ENCODE results near the gene PCDHGA12.
"Not testable (repeated sequence)": the region's sequence is repeated elsewhere in the genome, so short reads cannot be mapped to it uniquely, and the experiment has no call there.

The PCDHGA12 gene

DNA sequence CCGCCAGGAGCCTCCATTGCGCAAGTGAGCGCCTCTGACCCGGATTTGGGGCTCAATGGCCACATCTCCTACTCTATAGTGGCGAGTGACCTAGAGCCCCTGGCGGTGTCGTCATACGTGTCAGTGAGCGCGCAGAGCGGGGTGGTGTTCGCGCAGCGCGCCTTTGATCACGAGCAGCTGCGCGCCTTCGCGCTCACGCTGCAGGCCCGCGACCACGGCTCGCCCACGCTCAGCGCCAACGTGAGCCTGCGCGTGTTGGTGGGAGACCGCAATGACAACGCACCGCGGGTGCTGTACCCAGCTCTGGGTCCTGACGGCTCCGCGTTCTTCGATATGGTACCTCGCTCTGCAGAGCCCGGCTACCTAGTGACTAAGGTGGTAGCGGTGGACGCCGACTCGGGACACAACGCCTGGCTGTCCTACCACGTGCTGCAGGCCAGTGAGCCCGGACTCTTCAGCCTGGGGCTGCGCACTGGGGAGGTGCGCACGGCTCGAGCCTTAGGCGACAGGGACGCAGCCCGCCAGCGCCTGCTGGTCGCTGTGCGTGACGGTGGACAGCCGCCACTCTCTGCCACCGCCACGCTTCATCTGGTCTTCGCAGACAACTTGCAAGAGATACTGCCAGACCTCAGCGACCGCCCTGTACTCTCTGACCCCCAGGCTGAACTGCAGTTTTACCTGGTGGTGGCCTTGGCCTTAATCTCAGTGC is 20.6 kb upstream of the PCDHGA12 start:
- DNase-seq = no peak

- DNase-seq = no peak
These were observed 18.7 kb upstream of the PCDHGA12 start for GRCh38 chr5:141411575-141411974.

DNA sequence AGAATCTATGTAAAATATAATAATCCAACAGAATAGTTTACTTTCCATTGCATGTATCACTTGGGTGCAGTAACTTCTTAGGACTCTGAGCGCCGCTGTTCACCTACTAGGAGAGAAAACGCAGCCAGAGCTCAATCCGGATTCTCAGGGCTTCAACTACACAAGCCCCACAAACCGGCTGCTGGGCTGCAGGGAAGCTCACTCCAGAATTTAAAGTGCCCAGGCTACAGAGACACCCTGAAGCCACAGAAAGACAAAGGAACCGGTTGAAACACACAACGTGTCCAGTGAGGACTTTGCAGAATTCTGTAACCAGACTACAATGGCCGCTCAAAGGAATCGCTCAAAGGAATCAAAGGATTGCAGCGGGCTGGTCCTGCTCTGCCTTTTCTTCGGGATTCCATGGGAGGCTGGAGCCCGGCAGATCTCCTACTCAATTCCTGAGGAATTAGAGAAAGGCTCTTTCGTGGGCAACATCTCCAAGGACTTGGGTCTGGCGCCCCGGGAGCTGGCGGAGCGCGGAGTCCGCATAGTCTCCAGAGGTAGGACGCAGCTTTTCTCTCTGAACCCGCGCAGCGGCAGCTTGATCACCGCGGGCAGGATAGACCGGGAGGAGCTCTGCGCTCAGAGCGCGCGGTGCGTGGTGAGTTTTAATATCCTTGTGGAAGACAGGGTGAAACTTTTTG is 17.3 kb upstream of the PCDHGA12 start, which contains the start of gene PCDHGA10:
PCDHGA10 (plus strand) TSS at position 134 of the 686 bp plus-strand sequence; CDS start at position 323, 189 bp downstream.
- peak; percentile 19 for DNase-seq

GRCh38 chr5:141413540-141414069 is 16.7 kb upstream of the PCDHGA12 start:
- no peak for DNase-seq

GRCh38 chr5:141414548-141415274 is 15.6 kb upstream of the PCDHGA12 start:
- not testable (repeated sequence) for DNase-seq

- DNase-seq = not testable (repeated sequence)
These were observed 15.1 kb upstream of the PCDHGA12 start for GRCh38 chr5:141415275-141415618.

DNA sequence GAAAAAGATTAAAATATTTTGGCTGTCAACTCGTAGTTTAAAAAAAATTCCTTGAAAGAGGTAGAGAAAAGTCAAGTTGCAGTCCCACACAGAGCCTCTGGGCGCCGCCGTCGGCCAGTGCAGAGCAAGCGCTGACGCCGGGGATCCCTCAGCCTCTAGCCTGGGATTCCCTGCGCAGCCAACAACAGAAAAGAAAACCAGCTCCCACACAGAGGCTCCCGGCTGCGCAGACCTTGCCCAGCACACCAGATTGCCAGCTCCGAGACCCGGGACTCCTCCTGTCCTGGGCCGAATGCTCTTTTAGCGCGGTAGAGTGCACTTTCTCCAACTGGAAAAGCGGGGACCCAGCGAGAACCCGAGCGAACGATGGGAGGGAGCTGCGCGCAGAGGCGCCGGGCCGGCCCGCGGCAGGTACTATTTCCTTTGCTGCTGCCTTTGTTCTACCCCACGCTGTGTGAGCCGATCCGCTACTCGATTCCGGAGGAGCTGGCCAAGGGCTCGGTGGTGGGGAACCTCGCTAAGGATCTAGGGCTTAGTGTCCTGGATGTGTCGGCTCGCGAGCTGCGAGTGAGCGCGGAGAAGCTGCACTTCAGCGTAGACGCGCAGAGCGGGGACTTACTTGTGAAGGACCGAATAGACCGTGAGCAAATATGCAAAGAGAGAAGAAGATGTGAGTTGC is 12.7 kb upstream of the PCDHGA12 start, which contains the start of gene PCDHGB7:
PCDHGB7 (plus strand) TSS at position 184 of the 679 bp plus-strand sequence; CDS start at position 367, 183 bp downstream.
- not testable (repeated sequence) for DNase-seq

GRCh38 chr5:141419074-141419880 is 11.0 kb upstream of the PCDHGA12 start:
- DNase-seq = no peak

- no peak for DNase-seq
These were observed 9.3 kb upstream of the PCDHGA12 start, which contains the start of gene PCDHGA11 for GRCh38 chr5:141420855-141421488. TSS of gene PCDHGA11 (plus strand) at chr5:141421051. CDS start at chr5:141421228, 177 bp downstream.

DNA sequence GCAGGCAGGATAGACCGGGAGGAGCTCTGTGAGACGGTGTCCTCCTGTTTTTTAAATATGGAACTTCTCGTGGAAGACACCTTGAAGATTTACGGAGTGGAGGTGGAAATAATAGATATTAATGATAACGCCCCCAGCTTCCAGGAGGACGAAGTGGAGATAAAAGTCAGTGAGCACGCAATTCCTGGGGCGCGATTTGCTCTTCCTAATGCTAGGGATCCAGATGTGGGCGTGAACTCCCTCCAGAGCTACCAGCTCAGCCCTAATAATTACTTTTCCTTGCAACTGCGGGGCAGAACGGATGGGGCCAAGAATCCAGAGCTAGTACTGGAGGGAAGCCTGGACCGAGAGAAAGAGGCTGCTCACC is 8.8 kb upstream of the PCDHGA12 start:
- no peak for DNase-seq

DNA sequence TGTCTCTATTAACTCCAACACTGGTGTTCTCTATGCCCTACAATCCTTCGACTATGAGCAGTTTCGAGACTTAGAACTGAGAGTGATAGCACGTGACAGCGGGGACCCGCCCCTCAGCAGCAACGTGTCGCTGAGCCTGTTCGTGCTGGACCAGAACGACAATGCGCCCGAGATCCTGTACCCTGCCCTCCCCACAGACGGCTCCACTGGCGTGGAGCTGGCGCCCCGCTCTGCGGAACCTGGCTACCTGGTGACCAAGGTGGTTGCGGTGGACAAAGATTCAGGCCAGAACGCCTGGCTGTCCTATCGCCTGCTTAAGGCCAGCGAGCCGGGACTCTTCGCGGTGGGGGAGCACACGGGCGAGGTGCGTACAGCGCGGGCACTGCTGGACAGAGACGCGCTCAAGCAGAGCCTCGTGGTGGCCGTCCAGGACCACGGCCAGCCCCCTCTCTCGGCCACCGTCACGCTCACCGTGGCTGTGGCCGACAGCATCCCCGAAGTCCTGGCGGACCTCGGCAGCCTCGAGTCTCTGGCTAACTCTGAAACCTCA is 7.5 kb upstream of the PCDHGA12 start:
- no peak for DNase-seq

DNA sequence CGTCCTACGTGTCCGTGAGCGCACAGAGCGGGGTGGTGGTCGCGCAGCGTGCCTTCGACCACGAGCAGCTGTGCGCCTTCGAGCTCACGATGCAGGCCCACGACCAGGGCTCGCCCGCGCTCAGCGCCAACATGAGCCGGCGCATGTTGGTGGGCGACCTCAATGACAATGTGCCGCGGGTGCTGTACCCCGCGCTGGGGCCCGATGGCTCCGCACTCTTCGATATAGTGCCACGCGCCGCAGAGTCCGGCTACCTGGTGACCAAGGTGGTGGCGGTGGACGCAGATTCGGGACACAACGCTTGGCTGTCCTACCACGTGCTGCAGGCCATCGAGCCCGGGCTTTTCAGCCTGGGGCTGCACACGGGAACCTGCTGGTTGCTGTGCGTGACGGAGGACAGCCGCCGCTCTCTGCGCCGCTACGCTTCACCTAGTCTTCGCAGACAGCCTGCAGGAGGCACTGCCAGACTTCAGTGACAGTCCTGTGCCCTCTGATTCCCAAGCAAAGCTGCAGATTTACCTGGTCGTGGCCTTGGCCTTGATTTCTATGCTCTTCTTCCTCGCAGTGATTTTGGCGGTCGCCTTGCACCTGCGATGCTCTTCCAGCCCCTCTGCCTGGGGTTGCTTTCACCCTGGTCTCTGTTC is 2.4 kb upstream of the PCDHGA12 start:
- no peak for DNase-seq

DNA sequence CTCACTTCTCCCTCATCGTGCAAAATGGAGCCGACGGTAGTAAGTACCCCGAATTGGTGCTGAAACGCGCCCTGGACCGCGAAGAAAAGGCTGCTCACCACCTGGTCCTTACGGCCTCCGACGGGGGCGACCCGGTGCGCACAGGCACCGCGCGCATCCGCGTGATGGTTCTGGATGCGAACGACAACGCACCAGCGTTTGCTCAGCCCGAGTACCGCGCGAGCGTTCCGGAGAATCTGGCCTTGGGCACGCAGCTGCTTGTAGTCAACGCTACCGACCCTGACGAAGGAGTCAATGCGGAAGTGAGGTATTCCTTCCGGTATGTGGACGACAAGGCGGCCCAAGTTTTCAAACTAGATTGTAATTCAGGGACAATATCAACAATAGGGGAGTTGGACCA is 979 bp downstream of the PCDHGA12 start:
- DNase-seq = no peak

- not testable (repeated sequence) for DNase-seq
These were observed 2.0 kb downstream of the PCDHGA12 start for GRCh38 chr5:141432308-141432707.

GRCh38 chr5:141432726-141433125 is 2.4 kb downstream of the PCDHGA12 start:
- DNase-seq = not testable (repeated sequence)

DNA sequence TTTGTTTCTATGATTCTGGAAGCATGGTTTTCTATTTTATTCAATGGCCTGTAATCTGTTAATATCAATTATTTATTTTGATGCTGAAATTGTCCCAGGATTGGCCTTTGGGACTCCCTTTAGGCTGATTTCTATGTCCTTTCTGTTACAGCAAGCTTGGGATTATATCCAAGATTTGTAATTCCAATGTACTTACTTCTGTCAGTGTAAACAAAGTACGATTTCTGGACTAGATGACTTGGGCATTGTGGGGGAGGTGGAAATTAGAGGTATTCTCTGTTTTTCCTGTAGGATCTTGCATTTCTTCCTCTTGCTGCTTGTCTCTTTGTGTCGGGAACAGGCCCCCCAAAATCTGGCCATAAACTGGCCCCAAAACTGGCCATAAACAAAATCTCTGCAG is 3.7 kb downstream of the PCDHGA12 start:
- no peak for DNase-seq

DNA sequence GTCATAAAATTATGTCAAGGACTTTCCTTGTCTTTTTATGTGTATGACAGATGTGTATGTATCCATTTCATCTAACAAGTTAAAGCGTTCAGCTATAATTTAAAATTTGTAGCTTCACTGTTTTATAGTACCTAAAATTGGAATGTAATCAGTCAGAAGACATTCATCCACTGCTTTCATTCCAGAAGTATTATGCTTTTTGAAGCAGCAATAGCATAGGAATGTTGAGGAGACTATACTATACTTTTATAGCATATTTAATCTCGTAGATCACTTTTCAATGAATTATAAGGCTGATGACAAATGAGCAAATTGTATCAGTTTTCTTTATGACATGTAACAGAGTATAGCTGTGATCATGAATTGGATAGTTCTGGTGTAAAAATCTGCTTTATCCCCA is 6.9 kb downstream of the PCDHGA12 start:
- DNase-seq = no peak

- no peak for DNase-seq
These were observed 9.3 kb downstream of the PCDHGA12 start for GRCh38 chr5:141439411-141440141.

DNA sequence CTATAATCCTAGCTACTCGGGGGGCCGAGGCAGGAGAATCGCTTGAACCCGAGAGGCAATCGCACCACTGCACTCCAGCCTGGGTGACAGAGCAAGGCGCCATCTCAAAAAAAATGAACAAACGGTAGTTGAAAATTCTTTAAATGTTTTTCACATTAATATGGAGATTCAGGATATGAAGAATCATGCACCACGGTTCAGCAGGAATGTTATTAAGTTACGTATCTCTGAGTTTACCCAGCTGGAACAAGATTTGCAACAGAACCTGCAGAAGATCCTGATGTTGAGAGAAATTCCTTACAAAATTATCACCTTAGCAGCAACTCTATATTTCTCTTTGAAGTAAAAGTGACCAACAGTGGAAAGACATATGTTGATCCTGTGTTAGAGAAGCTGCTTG is 10.0 kb downstream of the PCDHGA12 start:
- no peak for DNase-seq

All from effector CD8-positive, alpha-beta T cell (primary cell).